SK-N-SH (cell line): ENCODE measurements around the gene TRAPPC12. TPM values are rescaled to one million over a fixed set of nuclear protein-coding genes. Genes with fewer than 3 reads are reported as not detected.

ENCODE experiments used
- CTCF ChIA-PET: fragments of 300-600, 350-600 bp; formaldehyde crosslinking; extraction: SDS; loops from one replicate; lab custom pipeline; 2021; lab: Yijun Ruan, JAX
- POLR2A ChIA-PET: fragments of 350-600 bp; sonication (Branson Sonifier 250); formaldehyde crosslinking; extraction: SDS; loops from one replicate; lab custom pipeline; 2020; ENCODE audit warnings: antibody characterized with exemption, inconsistent platforms; lab: Yijun Ruan, JAX
- DNase-seq: peaks from one replicate; pipeline ENCODE4 v3.0.0; 2012
- H2AFZ ChIP-seq: fragments of 200-600 bp; sonication (generic); 2 replicates; pipeline ENCODE4 v1.8.1; 2016; ENCODE audit warnings: antibody characterized with exemption, mild to moderate bottlenecking, low read depth
- H3F3A ChIP-seq: fragments of 200-600 bp; sonication (generic); replicated peaks from 2 replicates; pipeline ENCODE3; 2016; ENCODE audit warnings: antibody characterized with exemption, mild to moderate bottlenecking; ENCODE audit not compliant: insufficient read depth
- H3K27ac ChIP-seq, 2 experiments: fragments of 200-500 bp in 1 of 2; fragments of 200-600 bp in 1 of 2; sonication (Bioruptor generic) in 1 of 2; sonication (generic), shearing (Covaris generic) in 1 of 2; 2 replicates each; pipeline versions ENCODE4 v1.5.1 to v1.6.1; 2014 to 2016; ENCODE audit warnings: low read depth in 2 of 2, inconsistent platforms in 1 of 2, low read length in 1 of 2, mild to moderate bottlenecking in 1 of 2, mixed read lengths in 1 of 2
- H3K27me3 ChIP-seq: fragments of 200-600 bp; sonication (generic), shearing (Covaris generic); 2 replicates; pipeline ENCODE4 v1.6.1; 2016; ENCODE audit warnings: mixed run types; ENCODE audit not compliant: insufficient read depth
- H3K36me3 ChIP-seq, 2 experiments: fragments of 200-500 bp in 1 of 2; fragments of 200-600 bp in 1 of 2; sonication (Bioruptor generic) in 1 of 2; sonication (generic) in 1 of 2; replicated peaks in 1 of 2; 2 replicates each; pipeline versions ENCODE3 to v1.5.1; 2014 to 2016; ENCODE audit warnings: low read length in 1 of 2, mild to moderate bottlenecking in 1 of 2; ENCODE audit not compliant: insufficient read depth in 2 of 2, control insufficient read depth in 1 of 2
- H3K4me1 ChIP-seq, 2 experiments: fragments of 200-500 bp in 1 of 2; fragments of 200-600 bp in 1 of 2; sonication (Bioruptor generic) in 1 of 2; sonication (generic), shearing (Covaris generic) in 1 of 2; 2 replicates each; pipeline versions ENCODE4 v1.5.1 to v1.6.1; 2014 to 2016; ENCODE audit warnings: low read depth in 1 of 2, low read length in 1 of 2, mixed run types in 1 of 2; ENCODE audit not compliant: insufficient read depth in 2 of 2, control insufficient read depth in 1 of 2
- H3K4me2 ChIP-seq: fragments of 200-600 bp; sonication (generic), shearing (Covaris generic); 2 replicates; pipeline ENCODE4 v1.6.1; 2017; ENCODE audit warnings: mixed run types
- H3K4me3 ChIP-seq, 2 experiments: fragments of 200-500 bp in 1 of 2; fragments of 200-600 bp in 1 of 2; sonication (Bioruptor generic) in 1 of 2; sonication (generic), shearing (Covaris generic) in 1 of 2; 2 replicates each; pipeline versions ENCODE4 v1.5.1 to v1.8.1; 2014 to 2016; ENCODE audit warnings: low read depth in 2 of 2, inconsistent platforms in 1 of 2, low read length in 1 of 2, mild to moderate bottlenecking in 1 of 2, mixed read lengths in 1 of 2, moderate library complexity in 1 of 2
- H3K79me2 ChIP-seq: fragments of 200-600 bp; sonication (generic); 2 replicates; pipeline ENCODE4 v1.8.1; 2017; ENCODE audit warnings: mild to moderate bottlenecking; ENCODE audit not compliant: insufficient read depth
- H3K9ac ChIP-seq: fragments of 200-600 bp; sonication (generic); 2 replicates; pipeline ENCODE4 v1.6.1; 2017; ENCODE audit warnings: mixed run types
- H3K9me2 ChIP-seq: fragments of 200-600 bp; sonication (generic); 2 replicates; pipeline ENCODE4 v1.6.1; 2017; ENCODE audit warnings: mixed run types
- H3K9me3 ChIP-seq: fragments of 200-600 bp; sonication (generic); 2 replicates; pipeline ENCODE4 v1.6.1; 2017; ENCODE audit warnings: mixed run types, mild to moderate bottlenecking, moderate library complexity
- H4K20me1 ChIP-seq: fragments of 200-600 bp; sonication (generic); 2 replicates; pipeline ENCODE4 v1.6.1; 2017; ENCODE audit warnings: mild to moderate bottlenecking, mixed run types; ENCODE audit not compliant: insufficient read depth
- CTCF ChIP-seq: fragments of 200-600 bp; sonication (generic); IDR thresholded peaks from 2 replicates; pipeline ENCODE4 v1.6.1; 2017; ENCODE audit warnings: antibody characterized with exemption, mild to moderate bottlenecking, moderate library complexity
- ELF1 ChIP-seq: IDR thresholded peaks from 2 replicates; pipeline ENCODE4 v1.4.0; 2012
- FOXJ3 ChIP-seq: sonication (generic); formaldehyde crosslinking; IDR thresholded peaks from 2 replicates; pipeline ENCODE4 v1.5.1; 2020; ENCODE audit warnings: mild to moderate bottlenecking, missing genetic modification reagents
- GABPA ChIP-seq: IDR thresholded peaks from 2 replicates; pipeline ENCODE4 v1.4.0; 2012; ENCODE audit warnings: low read depth, mild to moderate bottlenecking
- GATA2 ChIP-seq: sonication (generic); formaldehyde crosslinking; IDR thresholded peaks from 2 replicates; pipeline ENCODE4 v1.5.0; 2020; ENCODE audit warnings: mild to moderate bottlenecking, missing genetic modification reagents
- IRF3 ChIP-seq: fragments of 150-350 bp; IDR thresholded peaks from 2 replicates; pipeline ENCODE4 v1.6.1; 2016; ENCODE audit warnings: mild to moderate bottlenecking, low read depth, low read length
- JUND ChIP-seq: IDR thresholded peaks from 2 replicates; pipeline ENCODE4 v1.4.0; 2012
- MAX ChIP-seq: IDR thresholded peaks from 2 replicates; pipeline ENCODE4 v1.4.0; 2012; ENCODE audit warnings: low read depth
- NRF1 ChIP-seq: IDR thresholded peaks from 2 replicates; pipeline ENCODE4 v1.6.1; 2012; ENCODE audit warnings: low read depth, mild to moderate bottlenecking, low read length
- RCOR1 ChIP-seq: fragments of 150-350 bp; IDR thresholded peaks from 2 replicates; pipeline ENCODE4 v1.6.1; 2017; ENCODE audit warnings: antibody characterized with exemption, low read length
- REST ChIP-seq: IDR thresholded peaks from 2 replicates; pipeline ENCODE4 v1.6.1; 2012; ENCODE audit warnings: mild to moderate bottlenecking, low read depth, low read length, moderate library complexity
- RFX5 ChIP-seq: IDR thresholded peaks from 2 replicates; pipeline ENCODE4 v1.6.1; 2012; ENCODE audit warnings: mild to moderate bottlenecking, improper control_type of control experiment, low read length
- RXRA ChIP-seq: IDR thresholded peaks from 2 replicates; pipeline ENCODE4 v1.4.0; 2012; ENCODE audit warnings: low read depth, mild to moderate bottlenecking, borderline replicate concordance
- SMC3 ChIP-seq: IDR thresholded peaks from 2 replicates; pipeline ENCODE4 v1.6.1; 2012; ENCODE audit warnings: low read depth, low read length, improper control_type of control experiment
- TAF1 ChIP-seq: IDR thresholded peaks from 2 replicates; pipeline ENCODE4 v1.6.1; 2012; ENCODE audit warnings: low read depth, mild to moderate bottlenecking, low read length, moderate library complexity, borderline replicate concordance
- TCF12 ChIP-seq: IDR thresholded peaks from 2 replicates; pipeline ENCODE4 v1.4.0; 2012
- TEAD4 ChIP-seq: IDR thresholded peaks from 2 replicates; pipeline ENCODE4 v1.4.0; 2012; ENCODE audit warnings: mild to moderate bottlenecking, borderline replicate concordance; ENCODE audit not compliant: insufficient read depth
- USF1 ChIP-seq: IDR thresholded peaks from 2 replicates; pipeline ENCODE4 v1.4.0; 2012; ENCODE audit warnings: low read depth, borderline replicate concordance
- USF2 ChIP-seq: fragments of 150-350 bp; IDR thresholded peaks from 2 replicates; pipeline ENCODE4 v1.6.1; 2017; ENCODE audit warnings: antibody characterized with exemption, low read length, low read depth, borderline replicate concordance
- WGBS: methylation state at CpG from one replicate; pipeline ENCODE4 v1.1.6; 2017; ENCODE audit warnings: low lambda C conversion rate; 5-methylcytosine and 5-hydroxymethylcytosine counted together
- polyA plus RNA-seq, 3 experiments: library from polyadenylated mRNA; depleted of rRNA; stranded (reverse); fragments of >200 nt; gene quantifications; 2 replicates each; pipeline ENCODE4 v1.2.3, GENCODE V29; 2012

The TRAPPC12 gene
- polyA plus RNA-seq, 1 of the 3 experiments (the other 2 are of a cell fraction) = 83.3 TPM

- H4K20me1 ChIP-seq = no peaks in the 10 kb centered on the region
- H3K36me3 ChIP-seq = peaks cover 25 to 35% of the 10 kb centered on the region in 2 experiments
- H3K9ac ChIP-seq = no peak overlapping the region
- CTCF ChIA-PET = interaction anchor here (0.7 kb wide), 1 partner anchor 97 kb away, joined by 3 read pairs; no protein-coding TSS in a partner anchor
- no peak overlapping the region for H3K27ac ChIP-seq
- no peaks in the 10 kb centered on the region for H3K4me1 ChIP-seq
- no peaks in the 10 kb centered on the region for H3K79me2 ChIP-seq
- 97% methylated on average over 5 of the region's 5 CpGs for WGBS
- no peaks in the 10 kb centered on the region for H3F3A ChIP-seq
- TF ChIP-seq RFX5 (no peak), RCOR1 (no peak), USF2 (no peak), FOXJ3 (CRISPR knock-in tag) (no peak), GATA2 (CRISPR knock-in tag) (no peak), SMC3 (no peak), TCF12 (no peak), CTCF (no peak), GABPA (no peak), JUND (no peak), TAF1 (no peak), TEAD4 (no peak), REST (no peak), IRF3 (no peak), ELF1 (no peak), NRF1 (no peak), USF1 (no peak), MAX (no peak), RXRA (no peak)
- no peaks in the 10 kb centered on the region for H3K9me3 ChIP-seq
- no peaks in the 10 kb centered on the region for H3K9me2 ChIP-seq
- H3K4me2 ChIP-seq = no peak overlapping the region
- no peak overlapping the region for H2AFZ ChIP-seq
- H3K4me3 ChIP-seq = no peak overlapping the region
- DNase-seq = no peak
- POLR2A ChIA-PET = interaction anchor here (0.8 kb wide), 1 partner anchor 14 kb away, joined by 3 read pairs; no protein-coding TSS in a partner anchor
- H3K27me3 ChIP-seq = no peaks in the 10 kb centered on the region
Measured at GRCh38 chr2:3504741-3505140, 125.2 kb downstream of the TRAPPC12 start.
